Loucy (cell line): ENCODE results near the gene FAHD1.

Experiments
- H2AFZ ChIP-seq: fragments of 200-600 bp; sonication (generic); 2 replicates; pipeline ENCODE4 v1.6.0; 2016; ENCODE audit warnings: antibody characterized with exemption, mild to moderate bottlenecking, low read length, moderate library complexity
- H3F3A ChIP-seq: fragments of 200-600 bp; 2 replicates; pipeline ENCODE4 v1.6.0; 2016; ENCODE audit warnings: antibody characterized with exemption, low read depth, mild to moderate bottlenecking
- H3K27me3 ChIP-seq: fragments of 200-600 bp; sonication (generic); 2 replicates; pipeline ENCODE4 v1.6.1; 2014; ENCODE audit warnings: low read length, mild to moderate bottlenecking; ENCODE audit not compliant: insufficient read depth, poor library complexity, severe bottlenecking
- H3K36me3 ChIP-seq: fragments of 200-600 bp; sonication (generic); 2 replicates; pipeline ENCODE4 v1.6.1; 2016; ENCODE audit warnings: low read length; ENCODE audit not compliant: insufficient read depth
- H3K4me1 ChIP-seq: fragments of 200-600 bp; sonication (generic); 2 replicates; pipeline ENCODE4 v1.5.1; 2014; ENCODE audit warnings: low read length, mild to moderate bottlenecking; ENCODE audit not compliant: insufficient read depth, poor library complexity, severe bottlenecking
- H3K4me2 ChIP-seq: fragments of 200-600 bp; sonication (generic); 2 replicates; pipeline ENCODE4 v1.6.0; 2014; ENCODE audit warnings: antibody characterized with exemption, low read length, low read depth, mild to moderate bottlenecking; ENCODE audit not compliant: poor library complexity, severe bottlenecking
- H3K4me3 ChIP-seq: fragments of 200-600 bp; sonication (generic); 2 replicates; pipeline ENCODE4 v1.5.1; 2014; ENCODE audit warnings: low read length, mild to moderate bottlenecking, mixed read lengths; ENCODE audit not compliant: poor library complexity, severe bottlenecking
- H3K79me2 ChIP-seq: fragments of 200-600 bp; sonication (generic); 2 replicates; pipeline ENCODE4 v1.6.1; 2014; ENCODE audit warnings: low read length; ENCODE audit not compliant: insufficient read depth
- H3K9ac ChIP-seq: fragments of 200-600 bp; sonication (generic); 2 replicates; pipeline ENCODE4 v1.6.0; 2014; ENCODE audit warnings: mild to moderate bottlenecking, low read depth, low read length, moderate library complexity; ENCODE audit not compliant: poor library complexity, severe bottlenecking
- H3K9me2 ChIP-seq: fragments of 200-600 bp; sonication (generic); replicated peaks from 2 replicates; pipeline ENCODE4 v1.6.1; 2016; ENCODE audit warnings: low read depth, low read length, mixed read lengths
- H3K9me3 ChIP-seq: fragments of 200-600 bp; sonication (generic); 2 replicates; pipeline ENCODE4 v1.6.1; 2014; ENCODE audit warnings: mild to moderate bottlenecking, antibody characterized with exemption, low read length, low read depth; ENCODE audit not compliant: insufficient read depth
- H4K20me1 ChIP-seq: fragments of 200-600 bp; sonication (generic); 2 replicates; pipeline ENCODE4 v1.6.0; 2014; ENCODE audit warnings: antibody characterized with exemption, low read length, mild to moderate bottlenecking; ENCODE audit not compliant: insufficient read depth, poor library complexity, severe bottlenecking
- EZH2phosphoT487 ChIP-seq: fragments of 200-600 bp; IDR thresholded peaks from 2 replicates; pipeline ENCODE4 v1.6.1; 2018; ENCODE audit warnings: antibody characterized with exemption, mild to moderate bottlenecking, moderate library complexity, borderline replicate concordance
- TF ChIP-seq, protein P1 (sequence below): fragments of 200-600 bp; sonication (generic); conservative IDR thresholded peaks from 2 replicates; pipeline ENCODE4 v1.5.1; 2014; ENCODE audit warnings: mild to moderate bottlenecking, antibody characterized with exemption, low read length

Gene FAHD1

DNA sequence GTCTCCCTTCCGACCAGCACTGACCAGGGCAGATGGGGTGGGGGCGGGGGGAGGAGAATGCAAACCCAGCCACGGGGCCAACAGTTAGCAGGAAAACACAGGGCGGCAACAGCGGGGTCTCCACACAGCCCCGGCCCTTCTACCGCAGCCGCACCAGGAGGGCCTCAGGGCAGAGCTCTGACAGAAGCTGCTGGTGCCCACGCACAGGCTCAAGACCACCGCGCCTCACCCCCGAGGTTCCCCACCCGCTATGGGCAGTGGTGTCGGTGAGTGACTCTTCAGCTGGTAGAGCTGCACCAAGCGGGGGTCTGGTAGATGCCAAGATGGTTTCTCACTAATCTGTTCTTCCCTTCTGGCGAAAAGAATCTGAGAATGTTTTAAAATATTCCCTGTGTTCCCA, 16.5 kb upstream of the FAHD1 start:
- H3K9me3 ChIP-seq = no peaks in the 10 kb centered on the region
- H3K4me2 ChIP-seq = no peak overlapping the region
- H3K9me2 ChIP-seq = no peaks in the 10 kb centered on the region
- H3K27me3 ChIP-seq = no peaks in the 10 kb centered on the region
- TF ChIP-seq, protein P1, sequence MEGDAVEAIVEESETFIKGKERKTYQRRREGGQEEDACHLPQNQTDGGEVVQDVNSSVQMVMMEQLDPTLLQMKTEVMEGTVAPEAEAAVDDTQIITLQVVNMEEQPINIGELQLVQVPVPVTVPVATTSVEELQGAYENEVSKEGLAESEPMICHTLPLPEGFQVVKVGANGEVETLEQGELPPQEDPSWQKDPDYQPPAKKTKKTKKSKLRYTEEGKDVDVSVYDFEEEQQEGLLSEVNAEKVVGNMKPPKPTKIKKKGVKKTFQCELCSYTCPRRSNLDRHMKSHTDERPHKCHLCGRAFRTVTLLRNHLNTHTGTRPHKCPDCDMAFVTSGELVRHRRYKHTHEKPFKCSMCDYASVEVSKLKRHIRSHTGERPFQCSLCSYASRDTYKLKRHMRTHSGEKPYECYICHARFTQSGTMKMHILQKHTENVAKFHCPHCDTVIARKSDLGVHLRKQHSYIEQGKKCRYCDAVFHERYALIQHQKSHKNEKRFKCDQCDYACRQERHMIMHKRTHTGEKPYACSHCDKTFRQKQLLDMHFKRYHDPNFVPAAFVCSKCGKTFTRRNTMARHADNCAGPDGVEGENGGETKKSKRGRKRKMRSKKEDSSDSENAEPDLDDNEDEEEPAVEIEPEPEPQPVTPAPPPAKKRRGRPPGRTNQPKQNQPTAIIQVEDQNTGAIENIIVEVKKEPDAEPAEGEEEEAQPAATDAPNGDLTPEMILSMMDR = no peak
- no peak for TF ChIP-seq EZH2phosphoT487
- H3K4me3 ChIP-seq = no peak overlapping the region
- no peak overlapping the region for H2AFZ ChIP-seq
- H3K4me1 ChIP-seq = no peaks in the 10 kb centered on the region
- no peaks in the 10 kb centered on the region for H3F3A ChIP-seq
- H3K36me3 ChIP-seq = no peaks in the 10 kb centered on the region
- H3K9ac ChIP-seq = no peak overlapping the region
- no peaks in the 10 kb centered on the region for H4K20me1 ChIP-seq
- H3K79me2 ChIP-seq = no peaks in the 10 kb centered on the region

DNA sequence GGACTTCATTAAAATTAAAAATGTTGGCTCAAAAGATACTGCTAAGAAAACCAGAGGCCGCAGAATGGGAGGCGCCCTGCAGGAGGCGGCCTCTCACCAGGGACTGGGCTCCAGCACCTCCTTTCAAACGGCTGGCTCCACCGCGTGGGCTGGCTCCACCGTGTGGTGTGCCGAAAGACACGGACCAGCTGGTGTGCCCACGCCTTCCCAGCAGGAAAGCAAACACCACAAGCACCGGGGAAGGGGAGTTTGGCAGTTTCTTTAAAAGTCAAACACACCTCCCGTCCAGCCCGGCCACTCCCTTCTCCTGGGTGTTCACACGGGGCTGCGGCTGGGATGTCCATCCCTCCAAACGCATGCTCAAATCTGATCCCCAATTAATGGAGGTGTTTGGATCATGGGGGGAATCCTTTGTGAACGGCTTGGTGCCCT, 14.3 kb upstream of the FAHD1 start:
- Histone ChIP-seq H3F3A (no peaks in the 10 kb centered on the region), H2AFZ (no peak overlapping the region), H3K4me3 (no peak overlapping the region), H3K27me3 (no peaks in the 10 kb centered on the region), H3K9ac (no peak overlapping the region), H3K9me2 (no peaks in the 10 kb centered on the region), H3K36me3 (no peaks in the 10 kb centered on the region), H3K4me2 (no peak overlapping the region), H3K9me3 (no peaks in the 10 kb centered on the region), H3K4me1 (no peaks in the 10 kb centered on the region), H3K79me2 (no peaks in the 10 kb centered on the region), H4K20me1 (no peaks in the 10 kb centered on the region)
- TF ChIP-seq EZH2phosphoT487 = no peak
- TF ChIP-seq, protein P1 = peak; percentile 39

DNA sequence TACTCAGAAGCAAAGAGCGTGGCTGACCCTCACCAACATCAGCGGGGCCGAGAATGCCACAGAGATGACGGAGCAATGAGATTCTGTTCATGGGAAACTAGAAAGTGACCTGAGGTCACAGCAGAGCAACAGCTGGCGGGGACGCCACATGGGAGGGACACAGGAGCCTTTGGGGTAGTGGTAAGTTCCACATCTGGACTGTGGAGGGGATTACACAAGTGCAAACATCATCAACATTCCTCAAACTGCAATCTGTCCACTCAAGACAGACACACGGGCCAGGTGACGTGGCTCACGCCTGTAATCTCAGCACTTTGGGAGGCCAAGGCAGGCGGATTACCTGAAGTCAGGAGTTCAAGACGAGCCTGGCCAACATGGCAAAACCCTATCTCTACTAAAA, 11.5 kb upstream of the FAHD1 start:
- Histone ChIP-seq H2AFZ (no peak overlapping the region), H3K9me2 (no peaks in the 10 kb centered on the region), H3K79me2 (no peaks in the 10 kb centered on the region), H3K4me2 (no peak overlapping the region), H3K9ac (no peak overlapping the region), H3K4me1 (no peaks in the 10 kb centered on the region), H3F3A (no peaks in the 10 kb centered on the region), H3K36me3 (no peaks in the 10 kb centered on the region), H4K20me1 (no peaks in the 10 kb centered on the region), H3K27me3 (no peaks in the 10 kb centered on the region), H3K4me3 (no peak overlapping the region), H3K9me3 (no peaks in the 10 kb centered on the region)
- TF ChIP-seq EZH2phosphoT487 = no peak
- TF ChIP-seq, protein P1 = no peak
